Endometrium (tissue), 2 donors: ENCODE measurements around the gene LONRF2.

Experiments
- FAIRE-seq: peaks from 2 replicates; lab custom pipeline; 2012; peaks lifted over from hg19 to GRCh38; lab: Jason Lieb, UNC
- donor health status: control.
- donor health status: control.

The LONRF2 gene

DNA sequence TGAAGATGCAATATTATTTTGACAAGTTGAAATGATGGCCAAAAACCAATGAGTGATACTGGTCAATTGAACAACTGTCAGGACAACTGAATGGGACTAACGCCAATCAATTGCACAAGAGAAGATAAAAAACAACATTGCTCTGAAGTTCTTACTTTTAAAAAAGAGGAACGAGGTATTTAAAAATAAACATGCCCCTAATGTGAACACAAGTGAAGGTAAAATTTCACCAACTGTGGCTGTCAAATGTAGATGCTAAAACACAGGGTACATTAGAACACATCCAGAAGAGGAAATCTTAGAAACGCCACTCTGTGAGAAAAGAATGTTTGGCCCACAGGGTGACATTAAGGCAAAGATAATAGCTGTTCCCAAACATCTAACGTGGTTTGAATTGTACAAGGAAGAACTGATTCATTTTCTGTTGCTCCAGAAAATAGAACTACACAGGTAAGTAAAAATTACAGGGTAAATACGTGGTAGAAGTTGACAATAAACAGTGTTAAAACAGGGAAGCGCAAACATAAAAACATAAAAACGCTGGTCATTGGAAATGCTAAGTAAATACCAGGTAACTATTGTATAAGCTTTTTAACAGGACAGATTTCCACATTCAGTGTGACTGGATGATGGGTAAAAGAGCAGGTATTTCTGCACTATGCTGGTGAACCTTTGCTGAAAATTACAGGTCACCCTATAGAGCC is 20.3 kb downstream of the LONRF2 start:
- no peak for FAIRE-seq

DNA sequence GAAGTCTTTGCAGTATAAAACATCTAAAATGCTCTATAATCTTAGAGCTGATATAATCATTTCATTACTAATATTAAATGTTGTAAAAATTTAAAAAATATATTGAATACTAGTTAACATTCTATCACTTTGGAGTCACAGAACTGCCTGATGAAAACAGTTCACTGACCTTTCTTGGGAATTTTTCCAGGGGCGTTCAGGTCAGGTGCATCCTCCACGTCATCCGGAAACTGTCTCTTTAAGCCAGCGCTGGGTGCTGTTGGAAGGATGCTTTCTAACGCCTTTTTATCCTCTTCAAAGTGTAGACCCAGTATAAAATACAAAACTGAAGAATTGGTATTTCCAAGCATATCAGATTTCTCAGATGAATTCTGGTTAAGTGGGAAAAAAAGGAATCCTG is 22.8 kb downstream of the LONRF2 start:
- FAIRE-seq, result no peak

DNA sequence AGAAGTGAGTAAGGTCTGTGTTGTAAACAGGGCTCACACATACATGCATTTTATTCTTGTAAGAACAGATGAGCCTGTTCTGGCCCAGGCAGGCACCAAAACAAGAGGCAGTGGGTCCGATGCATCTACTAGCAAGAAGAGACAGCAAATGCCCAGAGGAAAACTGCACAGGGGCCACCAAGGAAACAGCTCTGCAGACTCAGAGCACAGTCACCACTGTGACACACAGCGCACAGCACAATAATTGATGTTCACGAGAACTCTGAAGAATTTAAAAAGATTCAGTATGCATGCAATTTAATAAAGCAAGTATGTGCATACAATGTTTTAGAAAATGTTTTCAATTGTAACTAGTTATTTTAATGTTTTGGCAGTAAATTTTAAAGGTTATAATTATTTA is 24.8 kb downstream of the LONRF2 start:
- FAIRE-seq, result no peak

DNA sequence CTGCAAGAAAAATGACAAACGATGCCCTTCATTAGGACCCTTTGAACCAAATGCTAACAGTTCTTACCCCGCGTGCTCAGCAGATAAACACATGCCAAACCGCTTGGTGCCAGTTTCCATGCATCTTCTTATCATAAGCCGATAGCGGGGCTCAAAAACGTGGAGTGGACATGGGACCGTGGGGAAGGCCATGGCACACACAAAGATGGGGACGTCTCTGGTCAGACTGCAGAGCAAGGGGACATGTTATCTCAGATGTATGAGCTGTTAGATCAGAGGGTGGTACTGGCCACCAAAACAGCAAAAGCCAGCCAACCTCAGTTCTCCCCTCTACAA is 28.2 kb downstream of the LONRF2 start:
- no peak for FAIRE-seq

DNA sequence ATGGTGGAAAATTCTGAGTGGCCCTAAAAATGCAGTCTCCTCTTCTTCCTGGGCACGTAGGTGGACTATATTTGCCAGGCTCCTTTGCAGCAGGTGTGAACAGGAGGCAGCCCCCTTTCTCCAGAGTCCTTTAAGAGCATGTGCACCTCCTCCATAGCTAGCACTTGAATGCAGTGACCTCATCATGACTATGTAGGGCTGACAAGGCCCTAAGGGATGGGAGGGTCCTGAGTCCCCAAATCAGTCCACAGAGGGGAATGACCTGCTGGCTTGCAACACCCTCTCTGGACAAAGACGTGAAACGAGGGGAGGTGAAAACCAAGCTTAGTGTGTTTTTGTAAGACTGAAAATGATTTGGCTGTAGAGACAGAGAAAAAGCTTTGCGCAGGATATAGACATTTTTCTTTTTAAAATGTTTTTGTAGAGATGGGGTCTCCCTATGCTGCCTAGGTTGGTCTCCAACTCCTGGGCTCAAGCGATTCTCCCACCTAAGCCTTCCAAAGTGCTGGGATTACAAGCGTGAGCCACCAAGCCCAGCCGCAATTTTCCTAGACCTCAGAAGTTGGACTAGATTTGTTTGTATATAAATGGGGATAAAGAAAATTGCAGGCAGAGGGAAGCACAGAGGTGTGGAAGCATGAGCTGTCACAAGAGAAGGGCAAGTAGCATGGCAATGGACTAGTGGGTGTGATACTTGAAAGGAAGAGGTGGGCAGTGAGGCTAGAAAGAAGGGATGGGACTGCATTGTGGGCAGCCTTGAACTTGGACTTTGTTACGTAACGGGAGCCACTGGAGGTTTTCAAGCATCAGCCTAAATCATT is 28.8 kb downstream of the LONRF2 start:
- FAIRE-seq, result no peak

DNA sequence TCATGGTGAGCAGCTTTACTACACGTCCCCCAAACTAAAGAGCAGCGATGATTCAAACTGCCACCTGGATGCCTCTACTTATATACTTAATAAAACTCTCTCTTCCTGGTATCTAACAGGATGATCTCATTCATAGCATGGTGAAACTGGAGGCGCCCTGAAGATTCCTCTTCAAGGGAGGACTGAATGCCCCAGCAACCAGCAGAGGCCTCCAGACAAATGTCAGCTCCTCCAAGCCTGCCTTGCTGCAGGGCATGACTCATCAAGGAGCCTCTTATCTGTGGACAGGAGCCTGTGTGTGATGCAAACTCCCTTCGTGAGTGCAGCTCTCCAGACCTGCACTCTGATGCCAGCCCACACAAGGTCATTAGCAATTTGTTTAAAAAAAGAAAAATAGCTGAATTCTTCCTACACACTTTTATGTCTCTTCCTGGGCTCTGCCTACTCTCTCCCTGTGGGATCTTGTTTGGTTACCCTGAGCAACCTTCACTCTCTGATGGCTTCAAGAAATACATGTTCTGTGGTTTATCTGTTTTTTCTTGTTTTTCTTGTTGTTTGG is 30.2 kb downstream of the LONRF2 start:
- no peak for FAIRE-seq

DNA sequence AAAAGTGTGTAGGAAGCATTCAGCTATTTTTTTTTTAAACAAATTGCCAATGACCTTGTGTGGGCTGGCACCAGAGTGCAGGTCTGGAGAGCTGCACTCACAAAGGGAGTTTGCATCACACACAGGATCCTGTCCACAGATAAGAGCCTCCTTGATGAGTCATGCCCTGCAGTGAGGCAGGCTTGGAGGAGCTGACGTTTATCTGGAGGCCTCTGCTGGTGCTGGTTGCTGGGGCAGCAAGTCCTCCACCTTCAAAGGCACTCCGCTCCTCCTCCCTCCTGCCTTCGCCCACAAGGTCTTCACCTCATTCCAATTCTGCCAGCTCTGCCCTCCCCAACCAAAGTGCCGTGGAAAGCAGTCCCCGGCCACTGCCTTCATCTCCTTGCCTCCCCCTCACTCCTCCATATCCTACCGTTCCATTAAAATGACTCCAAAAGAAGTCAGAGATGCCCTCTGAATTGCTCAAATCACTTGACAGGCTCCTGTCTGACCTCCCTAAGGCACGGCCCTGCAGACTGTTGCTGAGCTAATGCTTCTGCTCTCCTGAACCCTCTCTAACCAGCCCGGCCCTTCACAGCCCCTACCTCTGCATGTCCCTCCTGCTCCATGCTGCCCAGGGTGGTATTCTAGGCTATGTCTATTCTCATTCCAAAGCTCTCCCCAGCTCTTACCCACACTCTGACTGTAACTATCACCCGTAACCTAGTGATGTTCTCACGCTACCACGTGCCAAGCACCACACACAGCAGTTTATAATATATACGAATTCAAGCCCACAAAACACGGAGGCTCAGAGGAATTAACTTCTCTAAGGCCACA is 30.9 kb downstream of the LONRF2 start:
- FAIRE-seq, result no peak

DNA sequence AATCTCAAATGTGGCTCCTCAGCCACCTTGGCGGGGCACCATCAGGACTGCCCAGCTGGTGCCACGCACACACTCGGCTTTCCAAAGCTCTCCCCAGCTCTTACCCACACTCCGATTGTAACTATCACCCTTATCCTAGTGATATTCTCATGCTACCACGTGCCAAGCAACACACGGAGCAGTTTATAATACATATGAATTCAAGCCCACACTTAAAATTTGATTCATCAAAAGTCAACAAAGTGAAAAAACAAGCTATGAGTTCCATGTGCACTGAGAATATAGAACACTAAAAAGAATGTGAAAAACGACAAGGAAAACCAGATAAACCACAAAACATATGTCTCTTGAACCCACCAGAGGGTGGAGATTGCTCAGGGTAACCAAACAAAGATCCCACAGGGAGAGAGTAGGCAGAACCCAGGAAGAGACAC is 31.6 kb downstream of the LONRF2 start:
- FAIRE-seq, result no peak

DNA sequence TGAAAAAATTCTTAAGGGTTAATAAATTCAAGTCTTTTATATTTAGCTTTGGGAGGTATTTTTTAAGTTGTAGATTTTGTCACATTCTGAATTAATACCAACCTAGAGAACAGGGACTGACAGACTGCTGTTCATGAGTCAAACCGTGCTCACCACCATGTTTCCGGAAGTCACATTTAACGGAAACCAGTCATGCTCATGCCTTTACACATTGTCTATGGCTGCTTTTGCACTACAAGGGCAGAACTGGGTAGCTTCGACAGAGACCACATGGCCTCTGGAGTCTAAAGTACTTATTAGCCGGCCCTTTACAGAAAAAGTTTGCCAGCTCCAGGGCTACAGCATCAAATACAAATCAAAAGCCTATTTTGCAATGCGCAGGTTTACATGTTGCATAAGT is 33.3 kb downstream of the LONRF2 start:
- no peak for FAIRE-seq

DNA sequence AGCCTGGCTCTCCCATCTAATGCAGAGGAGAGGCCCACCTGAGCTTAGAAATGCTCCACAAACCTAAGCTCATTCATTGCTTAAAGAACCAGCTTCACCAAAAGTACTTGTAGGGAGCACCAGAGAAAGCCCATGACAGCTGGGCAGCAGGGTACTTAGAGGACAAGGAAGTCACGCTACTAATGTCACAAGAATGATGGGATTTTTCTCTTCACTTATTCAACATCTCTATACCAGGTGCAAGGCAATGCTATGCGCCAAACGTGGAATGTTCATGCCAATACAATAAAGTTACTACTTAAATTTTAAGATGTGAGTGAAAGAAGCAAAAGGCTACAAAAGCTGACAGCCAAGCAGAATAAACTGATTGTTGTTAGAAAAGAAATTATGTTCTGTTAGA is 36.0 kb downstream of the LONRF2 start:
- FAIRE-seq, result no peak

DNA sequence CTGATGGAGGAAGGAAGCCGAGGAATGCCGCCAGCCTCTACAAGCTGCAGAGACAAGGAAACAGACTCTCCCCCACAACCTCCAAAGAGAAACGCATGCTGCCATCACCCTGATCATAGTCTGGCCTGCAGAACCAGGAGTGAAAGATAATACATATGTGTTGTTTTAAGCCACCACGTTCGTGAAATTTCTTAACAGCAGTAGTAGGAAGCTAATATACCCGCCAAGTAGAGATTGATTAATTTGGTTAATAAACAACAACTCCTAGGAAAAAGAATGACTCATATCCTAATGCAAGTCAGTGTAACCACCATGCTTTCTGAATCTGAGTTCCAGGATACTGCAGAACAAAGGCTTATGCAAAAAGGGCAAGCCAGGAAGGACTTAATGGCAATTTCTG is 36.6 kb downstream of the LONRF2 start:
- peak; percentile 51 for FAIRE-seq

DNA sequence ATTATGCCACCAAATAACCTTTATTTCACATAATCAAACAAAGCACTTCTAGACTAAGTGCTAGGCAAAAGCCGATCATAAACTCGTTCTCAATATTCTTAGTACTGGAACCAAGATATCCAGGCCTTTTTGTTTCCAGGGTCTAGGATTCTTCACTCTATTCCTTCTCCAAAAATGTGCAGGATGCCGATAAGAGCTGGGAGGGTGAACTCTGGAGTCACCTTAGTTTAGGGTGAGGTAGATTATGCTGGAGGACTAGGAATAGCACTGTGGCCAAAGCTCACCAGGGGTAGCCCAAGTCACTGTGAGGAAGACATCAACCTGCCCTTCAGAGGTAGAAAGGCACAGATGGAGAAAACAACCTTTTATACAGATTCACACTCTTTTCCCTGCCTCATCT is 37.3 kb downstream of the LONRF2 start:
- no peak for FAIRE-seq

DNA sequence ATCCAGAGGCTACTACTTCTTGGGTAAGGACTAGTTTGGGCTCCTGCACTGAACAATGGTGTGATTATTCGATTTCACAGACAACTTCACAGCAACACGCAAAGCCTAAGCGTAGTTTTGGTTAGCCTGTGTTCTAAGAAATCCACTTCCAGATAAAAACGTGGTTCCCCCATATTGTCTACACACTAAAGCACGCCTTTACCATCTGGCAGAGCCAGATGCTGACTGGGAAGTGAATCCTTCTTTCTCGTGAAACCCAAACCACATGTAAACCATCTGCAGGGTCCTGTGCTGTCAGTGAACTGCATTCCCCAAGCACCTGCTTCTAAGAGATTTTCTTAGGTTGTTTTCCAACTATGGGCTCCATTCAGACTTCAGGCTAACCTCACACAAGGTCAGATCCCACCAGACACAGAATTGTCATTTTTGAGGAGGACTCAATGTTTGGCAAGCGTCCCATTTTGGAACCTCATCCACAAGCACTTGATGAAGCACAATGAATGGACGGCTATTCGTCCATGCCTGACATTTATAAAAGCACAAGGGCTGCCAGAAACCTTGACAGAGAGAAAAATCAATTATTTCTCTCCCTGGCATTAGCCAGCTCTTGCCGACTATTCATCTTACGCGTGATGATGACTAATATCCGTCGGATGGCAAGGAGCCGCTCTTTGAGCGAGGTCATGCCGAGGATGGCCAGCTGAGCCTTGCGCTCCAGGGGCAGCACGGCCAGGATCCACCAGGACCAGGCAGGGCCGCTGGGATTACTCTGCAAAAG is 38.4 kb downstream of the LONRF2 start:
- FAIRE-seq, result no peak

DNA sequence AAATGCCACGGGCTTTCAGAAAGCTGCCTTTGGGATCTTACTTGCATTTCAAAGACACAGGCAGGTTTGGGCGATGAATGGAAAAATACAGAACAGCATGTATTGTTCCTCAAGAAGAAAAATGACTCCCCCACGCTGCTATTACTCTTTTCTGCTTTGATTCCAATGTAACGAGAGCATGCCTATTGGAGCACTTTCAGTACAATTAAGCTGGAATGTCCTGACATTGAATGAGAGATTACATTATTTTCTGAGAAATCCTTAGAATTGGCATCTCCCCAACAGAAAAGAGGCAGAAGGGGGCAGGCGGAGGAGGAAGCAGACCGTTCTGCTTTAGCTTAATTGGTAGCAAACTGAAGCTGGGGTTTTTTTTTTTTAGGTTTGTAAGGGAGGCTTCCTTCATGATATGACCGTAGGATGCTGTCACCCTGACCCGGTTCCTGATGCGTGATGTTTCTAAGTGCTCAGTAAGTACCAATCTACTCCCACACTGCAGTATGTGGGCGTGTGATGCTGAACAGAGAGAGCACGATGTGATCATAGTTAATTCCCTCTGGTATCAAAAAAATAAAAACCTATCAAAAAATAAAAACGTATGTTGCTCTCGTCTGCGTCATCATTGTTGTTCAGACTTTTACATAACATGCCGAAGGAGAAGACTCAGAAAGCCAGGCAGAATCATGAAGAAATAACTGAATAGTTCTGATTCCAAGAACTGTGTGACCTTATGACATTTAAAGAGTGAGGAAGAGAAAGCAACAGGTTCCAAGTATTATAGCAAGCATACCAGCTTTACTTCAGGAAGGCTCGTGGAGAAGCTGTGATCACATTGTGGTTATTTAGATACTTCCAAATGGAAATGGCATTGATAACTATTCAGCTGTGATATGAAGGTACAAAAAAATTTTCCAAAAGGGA is 40.5 kb downstream of the LONRF2 start:
- FAIRE-seq, result peak; percentile 99

DNA sequence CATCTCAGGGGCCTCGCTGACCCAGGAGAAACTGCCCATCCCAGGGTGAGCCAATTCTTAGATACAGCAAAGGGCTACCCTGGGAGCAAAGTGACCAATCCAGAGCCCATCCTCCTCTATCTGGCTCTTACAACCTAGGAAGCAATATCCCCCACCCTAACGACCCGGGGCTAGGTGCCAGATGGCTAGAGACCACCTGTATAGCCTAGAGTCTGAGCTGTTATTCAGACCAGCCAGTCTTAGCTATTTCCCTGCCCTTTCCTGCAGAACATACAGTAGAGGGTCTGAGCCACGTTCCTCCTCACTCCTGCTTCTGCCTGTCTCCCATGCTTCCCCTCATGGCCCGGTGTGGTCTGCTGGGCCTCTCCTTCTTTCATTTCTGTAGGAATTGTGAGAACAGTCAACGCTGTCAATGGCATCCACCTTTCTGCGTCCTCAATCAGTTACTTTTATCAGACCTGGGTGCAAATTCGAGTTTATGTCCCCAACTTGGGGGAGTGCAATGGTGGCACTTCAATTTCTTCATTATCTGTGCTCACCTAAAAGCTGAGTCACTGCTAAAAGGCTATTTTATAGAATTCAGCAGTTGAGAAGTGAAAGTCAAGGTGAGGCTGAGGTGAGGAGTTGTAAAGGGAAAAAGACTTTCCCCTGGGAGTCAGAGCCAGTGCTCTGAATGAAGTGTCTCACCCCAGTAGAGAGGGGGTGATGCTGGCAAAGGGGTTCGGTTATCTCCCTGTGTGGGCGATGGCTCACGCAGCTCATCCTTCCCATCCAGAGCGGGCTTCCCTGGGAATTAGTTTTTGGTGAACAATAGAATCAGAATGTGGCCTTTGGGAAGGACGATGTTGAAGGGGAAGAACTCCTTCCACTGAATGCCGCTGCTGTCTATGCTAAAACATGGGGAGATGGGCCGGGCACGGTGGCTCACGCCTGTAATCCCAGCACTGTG is 42.4 kb downstream of the LONRF2 start:
- no peak for FAIRE-seq

DNA sequence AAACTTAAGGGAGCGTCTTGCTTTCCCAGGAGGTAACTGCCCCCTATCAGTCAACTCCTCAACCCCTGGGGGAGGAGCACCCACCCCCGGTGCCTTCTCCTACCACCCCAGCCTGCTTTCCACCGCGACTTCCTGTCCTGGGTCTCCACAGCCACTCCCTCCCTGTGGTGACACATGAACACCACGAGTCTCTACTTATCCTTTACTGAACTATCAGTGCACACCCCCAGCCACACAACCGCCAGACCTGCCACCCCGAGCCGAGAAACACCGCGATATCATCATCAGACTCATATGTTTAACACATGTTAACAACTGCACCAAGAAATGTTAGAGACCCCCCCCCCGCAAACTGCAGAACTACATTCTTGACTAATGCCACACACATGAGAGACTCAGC is 43.3 kb downstream of the LONRF2 start:
- peak; percentile 84 for FAIRE-seq

DNA sequence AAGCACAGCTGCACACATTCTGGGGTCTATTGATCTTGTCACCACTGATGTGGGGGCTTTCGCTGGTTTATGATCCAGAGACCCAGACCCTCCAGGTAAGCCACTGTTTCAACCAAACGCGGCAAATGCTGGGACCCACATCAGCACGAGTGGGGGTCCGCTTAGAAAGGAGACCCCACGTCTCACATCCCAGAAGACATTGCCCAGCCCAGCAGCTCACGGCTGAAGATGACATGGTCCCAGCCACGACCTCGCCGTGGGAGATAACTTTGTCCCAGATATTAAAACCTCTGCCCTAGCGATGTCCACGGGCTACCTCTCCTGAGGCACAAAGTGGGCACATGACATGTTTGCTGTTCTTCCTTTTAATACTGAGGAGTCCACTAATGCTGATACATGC is 43.8 kb downstream of the LONRF2 start:
- FAIRE-seq, result no peak

DNA sequence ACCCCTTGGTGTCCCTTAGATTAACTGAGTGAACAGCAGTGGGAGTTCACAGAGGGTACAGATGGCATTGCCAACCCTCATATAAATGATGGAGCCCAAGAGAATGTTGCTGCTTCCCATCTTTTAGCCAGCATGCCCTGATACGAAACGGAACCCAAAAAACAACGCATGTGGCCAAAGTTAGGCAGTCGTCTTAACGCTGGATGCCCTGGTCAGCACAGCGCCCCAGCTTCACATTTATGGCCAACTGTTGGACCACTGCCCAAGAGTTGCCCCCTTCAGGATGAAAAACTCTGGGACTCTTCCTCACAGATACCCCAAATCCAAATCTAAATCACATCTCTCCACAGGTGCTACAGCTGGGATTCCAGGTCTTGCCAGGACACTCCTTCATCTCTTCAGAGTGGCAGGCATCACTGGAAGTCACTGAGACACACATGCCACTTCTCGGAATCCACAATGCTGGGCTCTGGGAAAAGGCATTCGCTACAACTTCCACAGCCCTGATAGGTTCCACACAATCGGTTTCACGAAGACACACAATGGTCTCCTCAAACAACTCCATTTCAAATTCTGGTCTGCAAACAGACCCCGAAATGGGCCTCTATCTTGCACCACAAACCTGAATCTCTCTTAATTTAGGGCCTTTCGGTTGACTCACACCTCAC is 44.6 kb downstream of the LONRF2 start:
- no peak for FAIRE-seq

DNA sequence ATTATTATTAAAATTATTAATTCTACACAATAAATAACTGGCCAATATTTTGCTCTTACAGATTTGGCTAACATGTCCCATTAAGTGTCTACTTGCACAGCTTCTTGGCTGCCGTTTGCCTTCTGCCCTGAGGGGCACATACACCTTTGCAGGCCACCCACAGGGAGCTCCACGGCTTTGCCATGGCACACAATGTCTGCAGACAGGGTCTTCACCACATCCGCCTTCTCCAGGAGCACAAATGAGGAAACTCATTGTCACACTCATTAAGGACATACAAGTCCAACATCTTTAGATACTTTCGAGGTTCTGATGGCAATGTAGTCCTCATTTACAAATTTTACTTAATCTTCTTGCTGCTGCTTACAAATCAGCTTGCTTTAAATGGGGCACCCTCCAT is 45.6 kb downstream of the LONRF2 start:
- no peak for FAIRE-seq
